DMS114 treated with DMSO at 0.1 percent for 48 hours (cell line): ENCODE data around the gene CCDC3.

Source experiments
- DNase-seq: peaks from one replicate; lab custom pipeline; 2025; ENCODE audit not compliant: unreplicated experiment; lab: John Stamatoyannopoulos, UW

Gene CCDC3

DNA sequence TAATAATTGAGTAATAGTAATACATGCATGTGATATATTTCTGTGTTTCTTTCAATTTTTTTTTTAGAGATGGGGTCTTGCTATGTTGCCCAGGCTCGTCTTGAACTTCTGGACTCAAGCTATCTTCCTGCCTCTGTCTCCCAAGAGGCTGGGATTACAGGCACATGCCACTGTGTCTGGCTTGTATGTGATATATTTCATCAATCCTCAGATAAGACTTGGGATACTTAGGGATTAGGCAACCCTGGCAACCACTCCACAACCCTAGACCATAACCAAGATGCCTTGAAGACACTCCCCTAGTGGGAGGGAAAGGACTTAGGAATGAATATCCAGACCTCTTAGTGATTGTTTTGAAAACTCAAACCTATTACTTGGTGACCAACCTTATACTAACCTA is 154.8 kb downstream of the CCDC3 start:
- DNase-seq: no peak
